Tibial nerve (tissue), 4 donors: Measurements from ENCODE around the gene MFSD11.

ENCODE experiments used
- EP300 ChIP-seq, 2 donors: sonication (generic); formaldehyde crosslinking; IDR thresholded peaks; one replicate each; pipeline ENCODE4 v1.6.1; 2017; ENCODE audit warnings: antibody characterized with exemption in 2 of 2, mild to moderate bottlenecking in 1 of 2
- POLR2A ChIP-seq, 2 donors: fragments of 450-650 bp; IDR thresholded peaks; one replicate each; pipeline ENCODE4 v1.6.1; 2017; ENCODE audit warnings: antibody characterized with exemption in 2 of 2, mild to moderate bottlenecking in 2 of 2, moderate library complexity in 2 of 2
- TF ChIP-seq, protein P1 (sequence below), 5 experiments: fragments of 200-600 bp in 3 of 5; fragments of 450-650 bp in 2 of 5; sonication (generic) in 3 of 5; IDR thresholded peaks; one replicate each; pipeline ENCODE4 v1.5.1; 2016 to 2019; ENCODE audit warnings: antibody characterized with exemption in 5 of 5, mild to moderate bottlenecking in 3 of 5, moderate library complexity in 2 of 5

DNA sequence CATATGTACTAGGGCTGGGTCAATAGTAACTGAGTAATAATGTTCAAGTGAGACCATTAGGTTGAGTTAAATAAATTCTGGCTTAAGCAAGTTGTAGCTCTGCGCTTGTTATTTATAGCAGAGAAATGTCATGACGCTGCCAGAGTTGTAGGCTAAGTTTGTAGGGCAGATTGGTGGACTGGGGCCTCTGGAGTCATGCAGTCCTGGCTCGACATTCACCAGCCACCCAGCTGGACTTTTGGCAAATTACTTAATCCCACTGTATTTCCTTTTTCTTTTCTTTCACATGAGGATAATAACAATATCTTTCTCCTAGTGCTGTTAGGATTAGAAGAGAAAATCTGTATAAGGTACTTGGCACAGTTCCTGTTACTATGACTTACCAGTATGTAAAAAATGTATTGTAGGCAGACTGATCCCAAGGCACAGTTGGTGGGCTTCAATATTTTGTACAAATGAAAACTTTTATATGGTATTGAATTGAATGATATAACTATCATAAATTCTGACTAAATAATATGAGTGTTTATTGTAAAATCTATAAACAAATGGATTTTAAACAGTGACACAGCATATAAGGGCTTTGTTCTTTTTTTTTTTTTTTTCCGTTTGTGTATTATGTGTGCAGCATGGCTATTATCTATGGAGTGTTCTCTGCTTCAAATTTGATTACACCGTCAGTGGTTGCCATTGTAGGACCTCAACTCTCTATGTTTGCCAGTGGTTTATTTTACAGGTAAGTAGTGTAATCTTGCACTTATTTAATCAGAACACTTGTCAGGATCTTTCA lies 2.6 kb downstream of the MFSD11 start:
- TF ChIP-seq POLR2A (IDR thresholded peaks at IDR 0.05): no peak
- TF ChIP-seq, protein P1, sequence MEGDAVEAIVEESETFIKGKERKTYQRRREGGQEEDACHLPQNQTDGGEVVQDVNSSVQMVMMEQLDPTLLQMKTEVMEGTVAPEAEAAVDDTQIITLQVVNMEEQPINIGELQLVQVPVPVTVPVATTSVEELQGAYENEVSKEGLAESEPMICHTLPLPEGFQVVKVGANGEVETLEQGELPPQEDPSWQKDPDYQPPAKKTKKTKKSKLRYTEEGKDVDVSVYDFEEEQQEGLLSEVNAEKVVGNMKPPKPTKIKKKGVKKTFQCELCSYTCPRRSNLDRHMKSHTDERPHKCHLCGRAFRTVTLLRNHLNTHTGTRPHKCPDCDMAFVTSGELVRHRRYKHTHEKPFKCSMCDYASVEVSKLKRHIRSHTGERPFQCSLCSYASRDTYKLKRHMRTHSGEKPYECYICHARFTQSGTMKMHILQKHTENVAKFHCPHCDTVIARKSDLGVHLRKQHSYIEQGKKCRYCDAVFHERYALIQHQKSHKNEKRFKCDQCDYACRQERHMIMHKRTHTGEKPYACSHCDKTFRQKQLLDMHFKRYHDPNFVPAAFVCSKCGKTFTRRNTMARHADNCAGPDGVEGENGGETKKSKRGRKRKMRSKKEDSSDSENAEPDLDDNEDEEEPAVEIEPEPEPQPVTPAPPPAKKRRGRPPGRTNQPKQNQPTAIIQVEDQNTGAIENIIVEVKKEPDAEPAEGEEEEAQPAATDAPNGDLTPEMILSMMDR (IDR thresholded peaks at IDR 0.05): no peak
- TF ChIP-seq EP300 (IDR thresholded peaks at IDR 0.05): no peak
